ENCODE data around the gene R3HCC1L.
"Not testable (repeated sequence)": the region's sequence is repeated elsewhere in the genome, so short reads cannot be mapped to it uniquely, and the experiment has no call there.

The R3HCC1L gene

GRCh38 chr10:98169379-98169778 lies 34.9 kb downstream of the R3HCC1L start:
- no peak overlapping the region for H3K27ac ChIP-seq (ENCODE audit: low read depth, low read length)
- no peak overlapping the region for H3K9ac ChIP-seq (ENCODE audit: low read length in 5 of 5)
- peaks cover 16 to 35% (median 19%) of the 10 kb centered on the region in 5 donors for H3K36me3 ChIP-seq (ENCODE audit: control insufficient read depth in 5 of 5, insufficient read depth in 5 of 5, low read length in 5 of 5)
- no peak overlapping the region for H3K4me3 ChIP-seq (ENCODE audit: low read depth in 1 of 5, low read length in 5 of 5)
- H3K4me1 ChIP-seq (ENCODE audit: control insufficient read depth in 5 of 5, insufficient read depth in 5 of 5, low read length in 5 of 5): peaks cover 2 to 18% (median 12%) of the 10 kb centered on the region in 5 donors
- no peaks in the 10 kb centered on the region for H3K9me3 ChIP-seq (ENCODE audit: control insufficient read depth in 5 of 5, low read length in 5 of 5)
- H3K27me3 ChIP-seq (ENCODE audit: control insufficient read depth in 5 of 5, insufficient read depth in 4 of 5, low read length in 5 of 5): no peaks in the 10 kb centered on the region

GRCh38 chr10:98170249-98171117 lies 36.0 kb downstream of the R3HCC1L start:
- H3K9ac ChIP-seq (ENCODE audit: low read length in 5 of 5): no peak overlapping the region
- H3K36me3 ChIP-seq (ENCODE audit: control insufficient read depth in 5 of 5, insufficient read depth in 5 of 5, low read length in 5 of 5): peaks cover 8 to 24% (median 15%) of the 10 kb centered on the region in 5 donors
- no peak overlapping the region for H3K27ac ChIP-seq (ENCODE audit: low read depth, low read length)
- peaks cover 2 to 18% (median 12%) of the 10 kb centered on the region in 5 donors for H3K4me1 ChIP-seq (ENCODE audit: control insufficient read depth in 5 of 5, insufficient read depth in 5 of 5, low read length in 5 of 5)
- H3K4me3 ChIP-seq (ENCODE audit: low read depth in 1 of 5, low read length in 5 of 5): no peak overlapping the region
- no peaks in the 10 kb centered on the region for H3K27me3 ChIP-seq (ENCODE audit: control insufficient read depth in 5 of 5, insufficient read depth in 4 of 5, low read length in 5 of 5)
- H3K9me3 ChIP-seq (ENCODE audit: control insufficient read depth in 5 of 5, low read length in 5 of 5): no peaks in the 10 kb centered on the region

- H3K9ac ChIP-seq (ENCODE audit: low read length in 5 of 5): no peak overlapping the region
- H3K36me3 ChIP-seq (ENCODE audit: control insufficient read depth in 5 of 5, insufficient read depth in 5 of 5, low read length in 5 of 5): peaks cover 0 to 12% (median 7%) of the 10 kb centered on the region in 5 donors
- H3K9me3 ChIP-seq (ENCODE audit: control insufficient read depth in 5 of 5, low read length in 5 of 5): no peaks in the 10 kb centered on the region
- peak overlapping the region in 1 of 5 donors; percentile 6 for H3K4me3 ChIP-seq (ENCODE audit: low read depth in 1 of 5, low read length in 5 of 5)
- no peaks in the 10 kb centered on the region for H3K27me3 ChIP-seq (ENCODE audit: control insufficient read depth in 5 of 5, insufficient read depth in 4 of 5, low read length in 5 of 5)
- peaks cover 2 to 18% (median 12%) of the 10 kb centered on the region in 5 donors for H3K4me1 ChIP-seq (ENCODE audit: control insufficient read depth in 5 of 5, insufficient read depth in 5 of 5, low read length in 5 of 5)
- no peak overlapping the region for H3K27ac ChIP-seq (ENCODE audit: low read depth, low read length)
These were observed 37.6 kb downstream of the R3HCC1L start for GRCh38 chr10:98172073-98172472.

- Histone ChIP-seq H3K36me3 (ENCODE audit: control insufficient read depth in 5 of 5, insufficient read depth in 5 of 5, low read length in 5 of 5) (peaks cover 0 to 9% (median 6%) of the 10 kb centered on the region in 5 donors), H3K9ac (ENCODE audit: low read length in 5 of 5) (no peak overlapping the region), H3K4me1 (ENCODE audit: control insufficient read depth in 5 of 5, insufficient read depth in 5 of 5, low read length in 5 of 5) (peaks cover 2 to 18% (median 12%) of the 10 kb centered on the region in 5 donors), H3K27me3 (ENCODE audit: control insufficient read depth in 5 of 5, insufficient read depth in 4 of 5, low read length in 5 of 5) (no peaks in the 10 kb centered on the region), H3K4me3 (ENCODE audit: low read depth in 1 of 5, low read length in 5 of 5) (peak overlapping the region in 1 of 5 donors; percentile 6), H3K9me3 (ENCODE audit: control insufficient read depth in 5 of 5, low read length in 5 of 5) (no peaks in the 10 kb centered on the region), H3K27ac (ENCODE audit: low read depth, low read length) (no peak overlapping the region)
These were observed 38.0 kb downstream of the R3HCC1L start for GRCh38 chr10:98172495-98172894.

GRCh38 chr10:98173260-98173659 lies 38.8 kb downstream of the R3HCC1L start:
- Histone ChIP-seq H3K27me3 (ENCODE audit: control insufficient read depth in 5 of 5, insufficient read depth in 4 of 5, low read length in 5 of 5) (no peaks in the 10 kb centered on the region), H3K4me1 (ENCODE audit: control insufficient read depth in 5 of 5, insufficient read depth in 5 of 5, low read length in 5 of 5) (peaks cover 2 to 18% (median 12%) of the 10 kb centered on the region in 5 donors), H3K36me3 (ENCODE audit: control insufficient read depth in 5 of 5, insufficient read depth in 5 of 5, low read length in 5 of 5) (peaks cover 0 to 9% (median 5%) of the 10 kb centered on the region in 5 donors), H3K4me3 (ENCODE audit: low read depth in 1 of 5, low read length in 5 of 5) (no peak overlapping the region), H3K9me3 (ENCODE audit: control insufficient read depth in 5 of 5, low read length in 5 of 5) (no peaks in the 10 kb centered on the region), H3K9ac (ENCODE audit: low read length in 5 of 5) (no peak overlapping the region), H3K27ac (ENCODE audit: low read depth, low read length) (no peak overlapping the region)

- H3K27ac ChIP-seq (ENCODE audit: low read depth, low read length); H3K4me3 ChIP-seq (ENCODE audit: low read depth in 1 of 5, low read length in 5 of 5); H3K9ac ChIP-seq (ENCODE audit: low read length in 5 of 5); H3K9me3 ChIP-seq (ENCODE audit: control insufficient read depth in 5 of 5, low read length in 5 of 5); H3K27me3 ChIP-seq (ENCODE audit: control insufficient read depth in 5 of 5, insufficient read depth in 4 of 5, low read length in 5 of 5); H3K4me1 ChIP-seq (ENCODE audit: control insufficient read depth in 5 of 5, insufficient read depth in 5 of 5, low read length in 5 of 5): not testable (repeated sequence)
- H3K36me3 ChIP-seq (ENCODE audit: control insufficient read depth in 5 of 5, insufficient read depth in 5 of 5, low read length in 5 of 5): peaks cover 0 to 25% (median 9%) of the 10 kb centered on the region in 5 donors
These were observed 48.0 kb downstream of the R3HCC1L start for GRCh38 chr10:98182351-98182915.

GRCh38 chr10:98186681-98187080 lies 52.2 kb downstream of the R3HCC1L start:
- no peak overlapping the region for H3K4me3 ChIP-seq (ENCODE audit: low read depth in 1 of 5, low read length in 5 of 5)
- H3K36me3 ChIP-seq (ENCODE audit: control insufficient read depth in 5 of 5, insufficient read depth in 5 of 5, low read length in 5 of 5): peaks cover 0 to 28% (median 9%) of the 10 kb centered on the region in 5 donors
- H3K9me3 ChIP-seq (ENCODE audit: control insufficient read depth in 5 of 5, low read length in 5 of 5): peaks cover 0 to 2% (median 0%) of the 10 kb centered on the region in 5 donors
- no peak overlapping the region for H3K27ac ChIP-seq (ENCODE audit: low read depth, low read length)
- H3K27me3 ChIP-seq (ENCODE audit: control insufficient read depth in 5 of 5, insufficient read depth in 4 of 5, low read length in 5 of 5): no peaks in the 10 kb centered on the region
- H3K4me1 ChIP-seq (ENCODE audit: control insufficient read depth in 5 of 5, insufficient read depth in 5 of 5, low read length in 5 of 5): no peaks in the 10 kb centered on the region
- no peak overlapping the region for H3K9ac ChIP-seq (ENCODE audit: low read length in 5 of 5)

GRCh38 chr10:98190773-98191172 lies 56.3 kb downstream of the R3HCC1L start:
- not testable (repeated sequence) for H3K27ac ChIP-seq (ENCODE audit: low read depth, low read length); H3K9ac ChIP-seq (ENCODE audit: low read length in 5 of 5); H3K27me3 ChIP-seq (ENCODE audit: control insufficient read depth in 5 of 5, insufficient read depth in 4 of 5, low read length in 5 of 5); H3K4me3 ChIP-seq (ENCODE audit: low read depth in 1 of 5, low read length in 5 of 5); H3K4me1 ChIP-seq (ENCODE audit: control insufficient read depth in 5 of 5, insufficient read depth in 5 of 5, low read length in 5 of 5); H3K9me3 ChIP-seq (ENCODE audit: control insufficient read depth in 5 of 5, low read length in 5 of 5)
- H3K36me3 ChIP-seq (ENCODE audit: control insufficient read depth in 5 of 5, insufficient read depth in 5 of 5, low read length in 5 of 5): peaks cover 0 to 21% (median 4%) of the 10 kb centered on the region in 5 donors

- Histone ChIP-seq H3K9me3 (ENCODE audit: control insufficient read depth in 5 of 5, low read length in 5 of 5) (peaks cover 0 to 5% (median 0%) of the 10 kb centered on the region in 5 donors), H3K9ac (ENCODE audit: low read length in 5 of 5) (no peak overlapping the region), H3K4me1 (ENCODE audit: control insufficient read depth in 5 of 5, insufficient read depth in 5 of 5, low read length in 5 of 5) (peaks cover 0 to 7% (median 0%) of the 10 kb centered on the region in 5 donors), H3K27me3 (ENCODE audit: control insufficient read depth in 5 of 5, insufficient read depth in 4 of 5, low read length in 5 of 5) (no peaks in the 10 kb centered on the region), H3K36me3 (ENCODE audit: control insufficient read depth in 5 of 5, insufficient read depth in 5 of 5, low read length in 5 of 5) (peaks cover 0 to 8% (median under 1%) of the 10 kb centered on the region in 5 donors), H3K4me3 (ENCODE audit: low read depth in 1 of 5, low read length in 5 of 5) (no peak overlapping the region), H3K27ac (ENCODE audit: low read depth, low read length) (no peak overlapping the region)
These were observed 58.6 kb downstream of the R3HCC1L start for GRCh38 chr10:98193037-98193436.

- Histone ChIP-seq H3K9ac (ENCODE audit: low read length in 5 of 5) (no peak overlapping the region), H3K27ac (ENCODE audit: low read depth, low read length) (no peak overlapping the region), H3K4me1 (ENCODE audit: control insufficient read depth in 5 of 5, insufficient read depth in 5 of 5, low read length in 5 of 5) (peaks cover 0 to 7% (median 0%) of the 10 kb centered on the region in 5 donors), H3K27me3 (ENCODE audit: control insufficient read depth in 5 of 5, insufficient read depth in 4 of 5, low read length in 5 of 5) (no peaks in the 10 kb centered on the region), H3K9me3 (ENCODE audit: control insufficient read depth in 5 of 5, low read length in 5 of 5) (peaks cover 0 to 5% (median 0%) of the 10 kb centered on the region in 5 donors), H3K36me3 (ENCODE audit: control insufficient read depth in 5 of 5, insufficient read depth in 5 of 5, low read length in 5 of 5) (peaks cover 0 to 9% (median 0%) of the 10 kb centered on the region in 5 donors), H3K4me3 (ENCODE audit: low read depth in 1 of 5, low read length in 5 of 5) (no peak overlapping the region)
These were observed 60.2 kb downstream of the R3HCC1L start for GRCh38 chr10:98194633-98195032.

Measured in subcutaneous abdominal adipose tissue (tissue), 5 donors.